Testis (tissue), 2 donors: ENCODE data around the gene THADA.

ENCODE experiments used
- POLR2A ChIP-seq: fragments of 450-650 bp; IDR thresholded peaks from one replicate; pipeline ENCODE4 v1.6.1; 2017; ENCODE audit warnings: antibody characterized with exemption, mild to moderate bottlenecking, moderate library complexity
- TF ChIP-seq, protein P1 (sequence below), 3 experiments: fragments of 450-650 bp in 2 of 3; fragments of 200-600 bp in 1 of 3; sonication (generic) in 1 of 3; IDR thresholded peaks; one replicate each; pipeline ENCODE4 v1.5.1; 2016 to 2019; ENCODE audit warnings: antibody characterized with exemption in 3 of 3, mild to moderate bottlenecking in 2 of 3, moderate library complexity in 1 of 3

- TF ChIP-seq, protein P1, sequence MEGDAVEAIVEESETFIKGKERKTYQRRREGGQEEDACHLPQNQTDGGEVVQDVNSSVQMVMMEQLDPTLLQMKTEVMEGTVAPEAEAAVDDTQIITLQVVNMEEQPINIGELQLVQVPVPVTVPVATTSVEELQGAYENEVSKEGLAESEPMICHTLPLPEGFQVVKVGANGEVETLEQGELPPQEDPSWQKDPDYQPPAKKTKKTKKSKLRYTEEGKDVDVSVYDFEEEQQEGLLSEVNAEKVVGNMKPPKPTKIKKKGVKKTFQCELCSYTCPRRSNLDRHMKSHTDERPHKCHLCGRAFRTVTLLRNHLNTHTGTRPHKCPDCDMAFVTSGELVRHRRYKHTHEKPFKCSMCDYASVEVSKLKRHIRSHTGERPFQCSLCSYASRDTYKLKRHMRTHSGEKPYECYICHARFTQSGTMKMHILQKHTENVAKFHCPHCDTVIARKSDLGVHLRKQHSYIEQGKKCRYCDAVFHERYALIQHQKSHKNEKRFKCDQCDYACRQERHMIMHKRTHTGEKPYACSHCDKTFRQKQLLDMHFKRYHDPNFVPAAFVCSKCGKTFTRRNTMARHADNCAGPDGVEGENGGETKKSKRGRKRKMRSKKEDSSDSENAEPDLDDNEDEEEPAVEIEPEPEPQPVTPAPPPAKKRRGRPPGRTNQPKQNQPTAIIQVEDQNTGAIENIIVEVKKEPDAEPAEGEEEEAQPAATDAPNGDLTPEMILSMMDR (IDR thresholded peaks at IDR 0.05) = no peak
- TF ChIP-seq POLR2A = no peak
Observed at GRCh38 chr2:43556256-43556655, 39.6 kb downstream of the THADA start.
